Esophagus muscularis mucosa (tissue), 4 donors: Measurements from ENCODE around the gene MUC20. TPM values are rescaled to one million over a fixed set of nuclear protein-coding genes. Genes with fewer than 3 reads are reported as not detected.
"Not testable (repeated sequence)": the region's sequence is repeated elsewhere in the genome, so short reads cannot be mapped to it uniquely, and the experiment has no call there.

Experiments
- DNase-seq: peaks from one replicate; pipeline ENCODE4 v3.0.0-alpha.2; 2017; ENCODE audit errors: extremely low spot score
- H3K27ac ChIP-seq, 4 donors: fragments of 200-600 bp; sonication (generic); replicated peaks in 1 of 4; 1 replicate in 3 of 4; 2 replicates in 1 of 4; pipeline ENCODE4 v1.5.1; 2016 to 2019; ENCODE audit warnings: mild to moderate bottlenecking in 1 of 4
- H3K27me3 ChIP-seq, 4 donors: fragments of 200-600 bp; sonication (generic); one replicate each; pipeline versions ENCODE4 v1.5.1 to v1.6.0; 2016 to 2019
- H3K36me3 ChIP-seq, 4 donors: fragments of 200-600 bp; sonication (generic); one replicate each; pipeline ENCODE4 v1.5.1; 2016 to 2019
- H3K4me1 ChIP-seq, 4 donors: fragments of 200-600 bp; sonication (generic); one replicate each; pipeline ENCODE4 v1.5.1; 2016 to 2019
- H3K4me3 ChIP-seq, 4 donors: fragments of 200-600 bp; sonication (generic); 1 replicate in 2 of 4; 2 replicates in 2 of 4; pipeline ENCODE4 v1.5.1; 2016 to 2019; ENCODE audit warnings: mild to moderate bottlenecking in 4 of 4, moderate library complexity in 1 of 4
- H3K9me3 ChIP-seq, 4 donors: fragments of 200-600 bp; sonication (generic); 1 replicate in 3 of 4; 2 replicates in 1 of 4; pipeline ENCODE4 v1.5.1; 2016 to 2019
- CTCF ChIP-seq, 3 experiments: fragments of 200-600 bp in 2 of 3; fragments of 450-650 bp in 1 of 3; sonication (generic) in 2 of 3; IDR thresholded peaks; one replicate each; pipeline ENCODE4 v1.5.1; 2017 to 2019; ENCODE audit warnings: antibody characterized with exemption in 3 of 3, mild to moderate bottlenecking in 2 of 3, moderate library complexity in 1 of 3
- EP300 ChIP-seq: sonication (generic); formaldehyde crosslinking; IDR thresholded peaks from one replicate; pipeline ENCODE4 v1.6.1; 2017; ENCODE audit warnings: antibody characterized with exemption
- POLR2A ChIP-seq: fragments of 450-650 bp; IDR thresholded peaks from one replicate; pipeline ENCODE4 v1.6.1; 2017; ENCODE audit warnings: antibody characterized with exemption, moderate library complexity, mild to moderate bottlenecking, low read depth
- POLR2AphosphoS5 ChIP-seq, 2 donors: sonication (generic); formaldehyde crosslinking; IDR thresholded peaks; one replicate each; pipeline ENCODE4 v1.6.1; 2017; ENCODE audit warnings: antibody characterized with exemption in 2 of 2
- WGBS: methylation state at CpG from one replicate; pipeline ENCODE4 v1.1.5; 2018; 5-methylcytosine and 5-hydroxymethylcytosine counted together
- intact Hi-C: fragments of 100-400 bp; cut with DNase I; formaldehyde crosslinking; loops from one replicate; pipeline ENCODE4 v1.15.1; 2023
- total RNA-seq, 4 donors: library from RNA; depleted of rRNA; stranded (reverse); fragments of >200 nt; gene quantifications; one replicate each; pipeline versions ENCODE4 v1.1.0 to v1.2.1, GENCODE V29; 2016

MUC20 gene
- total RNA-seq, 4 donors from 2014 or later = 2.5 to 10.0 (median 4.7) TPM

- WGBS = 93% methylated on average over 14 of the region's 15 CpGs
- intact Hi-C loops = not testable (repeated sequence)
- H3K4me1 ChIP-seq = peaks cover 10 to 28% (median 20%) of the 10 kb centered on the region in 4 donors
Observed at GRCh38 chr3:195687209-195687760, 33.5 kb upstream of the MUC20 start.

GRCh38 chr3:195688471-195689183, 32.2 kb upstream of the MUC20 start:
- 36% methylated on average over 4 of the region's 14 CpGs for WGBS
- peaks cover 16 to 75% (median 60%) of the 10 kb centered on the region in 4 donors for H3K36me3 ChIP-seq
- DNase-seq, H3K4me3 ChIP-seq, intact Hi-C loops, H3K9me3 ChIP-seq, H3K27me3 ChIP-seq: not testable (repeated sequence)
- TF ChIP-seq POLR2AphosphoS5 (IDR thresholded peaks at IDR 0.05) (peak in 1 of 2 donors; percentile 16), EP300 (peak; percentile 46)
- H3K4me1 ChIP-seq = peaks cover 10 to 28% (median 20%) of the 10 kb centered on the region in 4 donors
- peak overlapping the region; percentile 71 to 83 (median 72) for H3K27ac ChIP-seq

More at GRCh38 chr3:195687209-195687760, 33.5 kb upstream of the MUC20 start:
- H3K4me3 ChIP-seq, H3K9me3 ChIP-seq, DNase-seq, H3K27me3 ChIP-seq: not testable (repeated sequence)
- Histone ChIP-seq H3K27ac (peak overlapping the region; percentile 72 to 80 (median 74)), H3K36me3 (peaks cover 18 to 75% (median 59%) of the 10 kb centered on the region in 4 donors)

- DNase-seq, H3K4me3 ChIP-seq, H3K9me3 ChIP-seq, H3K27me3 ChIP-seq, intact Hi-C loops: not testable (repeated sequence)
- peak overlapping the region; percentile 40 to 83 (median 70) for H3K27ac ChIP-seq
- peaks cover 8 to 75% (median 60%) of the 10 kb centered on the region in 4 donors for H3K36me3 ChIP-seq
- peak in 1 of 2 donors; percentile 4 for TF ChIP-seq POLR2AphosphoS5 (IDR thresholded peaks at IDR 0.05)
- 72% methylated on average over 21 of the region's 21 CpGs for WGBS
- H3K4me1 ChIP-seq = peaks cover 10 to 28% (median 20%) of the 10 kb centered on the region in 4 donors
Observed at GRCh38 chr3:195689184-195690070, 31.4 kb upstream of the MUC20 start.

GRCh38 chr3:195690951-195691350, 29.8 kb upstream of the MUC20 start:
- peaks cover 7 to 75% (median 58%) of the 10 kb centered on the region in 4 donors for H3K36me3 ChIP-seq
- DNase-seq = no peak
- intact Hi-C loops = no loop called here
- 75% methylated on average over 9 of the region's 9 CpGs for WGBS
- peaks cover 10 to 25% (median 20%) of the 10 kb centered on the region in 4 donors for H3K4me1 ChIP-seq
- no peak overlapping the region for H3K4me3 ChIP-seq
- H3K27me3 ChIP-seq = no peaks in the 10 kb centered on the region
- no peak overlapping the region for H3K27ac ChIP-seq
- no peak for TF ChIP-seq EP300
- TF ChIP-seq CTCF (IDR thresholded peaks at IDR 0.05) = no peak
- no peak for TF ChIP-seq POLR2AphosphoS5 (IDR thresholded peaks at IDR 0.05)
- no peak for TF ChIP-seq POLR2A
- H3K9me3 ChIP-seq = no peaks in the 10 kb centered on the region

- intact Hi-C loops, DNase-seq: not testable (repeated sequence)
Observed at GRCh38 chr3:195691596-195692353, 29.0 kb upstream of the MUC20 start.

GRCh38 chr3:195692354-195692685, 28.5 kb upstream of the MUC20 start:
- Histone ChIP-seq H3K4me1 (peaks cover 10 to 21% (median 19%) of the 10 kb centered on the region in 4 donors), H3K27me3 (no peaks in the 10 kb centered on the region), H3K9me3 (no peaks in the 10 kb centered on the region), H3K36me3 (peaks cover 7 to 80% (median 59%) of the 10 kb centered on the region in 4 donors), H3K27ac (no peak overlapping the region), H3K4me3 (no peak overlapping the region)
- DNase-seq = peak; percentile 92
- intact Hi-C loops = no loop called here
- TF ChIP-seq EP300 (no peak), POLR2A (no peak), POLR2AphosphoS5 (IDR thresholded peaks at IDR 0.05) (no peak), CTCF (IDR thresholded peaks at IDR 0.05) (no peak)
- 81% methylated on average over 5 of the region's 5 CpGs for WGBS

More at GRCh38 chr3:195691596-195692353, 29.0 kb upstream of the MUC20 start:
- 91% methylated on average over 8 of the region's 11 CpGs for WGBS
- peaks cover 7 to 76% (median 57%) of the 10 kb centered on the region in 4 donors for H3K36me3 ChIP-seq
- not testable (repeated sequence) for H3K4me3 ChIP-seq, H3K27ac ChIP-seq, H3K27me3 ChIP-seq, H3K9me3 ChIP-seq
- peaks cover 10 to 22% (median 19%) of the 10 kb centered on the region in 4 donors for H3K4me1 ChIP-seq
